HG02973 (cell line): ENCODE measurements around the gene RPS21.

ENCODE experiments used
- ATAC-seq: cut with Tn5 transposase; IDR thresholded peaks from one replicate; pipeline ENCODE4 v1.9.1; 2021; ENCODE audit warnings: moderate library complexity; ENCODE audit not compliant: unreplicated experiment

Gene RPS21

DNA sequence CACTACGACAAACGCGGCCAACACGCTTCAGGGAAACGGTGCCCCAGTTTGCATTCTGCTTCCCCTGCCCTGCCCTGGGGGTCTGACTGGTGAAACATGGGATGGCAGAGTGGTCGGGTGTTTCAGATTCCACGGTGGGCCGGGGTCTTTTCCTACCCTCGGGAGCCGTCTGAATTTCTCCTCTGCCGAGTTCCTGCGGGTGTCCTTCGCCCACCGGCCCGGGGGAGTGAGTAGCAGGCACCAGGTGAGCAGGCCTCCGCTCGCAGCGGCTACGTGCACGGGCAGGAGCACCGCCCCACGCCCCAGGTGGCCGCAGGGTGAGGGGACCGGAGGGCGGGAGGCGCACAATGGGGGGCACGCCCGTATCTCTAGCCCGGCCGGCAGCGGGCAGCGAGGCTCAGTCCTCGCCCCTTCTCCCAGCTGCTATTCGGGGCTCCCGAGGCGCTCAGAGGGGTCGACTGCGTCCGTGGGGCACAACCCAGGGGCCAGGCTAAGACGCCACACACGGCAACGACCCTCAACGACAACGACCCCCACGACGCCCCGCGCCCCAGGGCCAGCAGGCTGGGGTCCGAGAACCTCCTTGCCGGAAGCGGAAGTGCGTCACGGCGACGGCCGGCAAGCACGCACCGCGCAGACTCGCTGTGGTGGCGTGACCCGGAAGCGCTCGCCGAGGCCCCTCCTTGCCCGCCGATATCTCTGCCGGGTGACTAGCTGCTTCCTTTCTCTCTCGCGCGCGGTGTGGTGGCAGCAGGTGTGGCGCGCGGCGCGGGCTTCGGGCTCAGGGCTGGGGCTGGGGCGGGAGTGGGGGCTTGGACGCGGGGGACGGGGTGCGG lies at the start of gene RPS21:
Gene RPS21, plus strand, starts transcription at position 721 of the 836 bp plus-strand sequence. CDS start 236 bp downstream, outside the sequence.
- peak; percentile 71 for ATAC-seq

DNA sequence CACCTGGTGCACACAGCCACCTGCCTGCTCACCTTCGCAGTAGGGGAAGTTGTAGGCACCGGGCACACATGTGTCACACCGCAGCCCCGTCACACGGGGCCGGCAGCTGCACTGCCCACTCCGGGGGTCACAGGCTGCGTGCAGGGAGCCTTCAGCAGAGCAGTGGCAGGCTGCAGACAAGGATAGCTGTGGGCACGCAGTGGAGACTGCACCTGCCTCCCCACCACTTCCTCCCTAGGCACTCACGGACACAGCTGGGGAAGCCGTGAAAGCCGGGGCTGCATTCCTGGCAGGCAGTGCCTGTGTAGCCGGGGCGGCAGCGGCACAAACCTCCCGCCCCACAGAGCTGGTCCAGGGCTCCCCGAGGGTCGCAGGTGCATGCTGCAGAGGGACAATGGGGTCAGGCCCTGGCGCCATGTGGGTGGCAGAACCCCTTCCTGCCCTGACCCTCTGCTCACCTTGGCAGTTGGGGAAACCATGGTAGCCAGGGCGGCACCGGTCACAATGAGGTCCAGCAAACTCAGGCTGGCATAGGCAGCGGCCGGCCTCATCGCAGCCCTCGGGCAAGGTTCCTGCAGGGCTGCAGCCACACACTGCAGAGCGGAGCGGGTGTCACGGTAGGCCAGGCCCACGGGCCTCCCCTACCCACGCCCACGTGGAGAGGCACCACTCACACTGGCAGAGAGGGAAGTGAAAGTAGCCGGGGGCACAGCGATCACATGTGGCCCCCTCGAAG lies 49.2 kb upstream of the RPS21 start:
- ATAC-seq, result no peak

DNA sequence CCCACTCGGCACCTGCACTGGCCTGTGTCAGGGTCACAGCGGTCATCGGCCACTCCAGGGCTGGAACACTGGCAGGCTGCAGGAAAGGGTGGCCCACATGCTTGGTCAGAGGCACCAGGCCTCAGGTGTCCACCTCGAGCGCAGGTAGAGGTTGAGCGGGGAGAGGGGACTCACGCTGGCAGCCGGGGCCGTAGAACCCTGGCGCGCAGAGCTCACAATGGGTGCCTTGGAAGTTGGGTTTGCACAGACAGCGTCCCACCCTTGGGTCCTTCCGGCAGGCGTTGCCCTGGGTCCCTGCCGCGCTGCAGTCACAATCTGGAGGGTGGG lies 48.6 kb upstream of the RPS21 start:
- ATAC-seq, result no peak

DNA sequence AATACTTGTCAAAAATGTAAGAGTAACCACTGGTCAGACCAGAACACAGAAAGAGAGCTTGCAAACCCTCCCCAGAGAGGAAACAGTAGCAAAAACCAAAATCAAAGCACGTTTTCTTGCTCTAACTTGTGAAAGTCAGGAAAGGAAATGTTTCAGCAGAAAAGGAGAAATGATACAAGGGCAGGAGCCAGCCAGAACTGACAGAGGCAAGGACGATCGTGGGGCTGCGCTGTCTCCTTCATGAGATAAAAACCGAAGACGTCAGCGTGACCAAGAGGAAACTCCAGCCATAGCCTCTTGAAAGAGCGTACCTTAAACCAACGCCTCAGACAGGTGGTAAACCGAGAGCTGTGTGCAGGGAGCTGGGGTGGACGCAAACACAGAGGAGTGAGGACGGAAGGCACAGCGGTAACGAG lies 47.2 kb upstream of the RPS21 start:
- ATAC-seq, result peak; percentile 71

DNA sequence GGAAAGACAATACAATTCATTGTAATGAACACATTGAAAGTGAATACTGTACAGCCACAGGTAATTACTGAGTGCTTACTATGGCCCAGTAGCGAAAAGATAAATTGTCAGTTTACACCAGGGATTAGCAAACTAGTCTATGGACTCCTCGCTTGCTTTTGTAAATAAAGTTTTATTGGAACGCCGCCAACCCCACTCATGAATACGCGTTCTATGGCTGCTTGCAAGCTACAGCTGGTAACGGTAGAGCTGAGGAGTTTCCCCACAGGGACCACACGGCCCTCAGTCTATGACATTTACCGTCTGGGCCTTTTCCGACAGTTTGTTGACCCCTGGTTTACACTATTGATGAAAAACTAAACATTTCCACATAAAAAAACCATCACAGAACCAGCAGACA lies 44.0 kb upstream of the RPS21 start:
- no peak for ATAC-seq

DNA sequence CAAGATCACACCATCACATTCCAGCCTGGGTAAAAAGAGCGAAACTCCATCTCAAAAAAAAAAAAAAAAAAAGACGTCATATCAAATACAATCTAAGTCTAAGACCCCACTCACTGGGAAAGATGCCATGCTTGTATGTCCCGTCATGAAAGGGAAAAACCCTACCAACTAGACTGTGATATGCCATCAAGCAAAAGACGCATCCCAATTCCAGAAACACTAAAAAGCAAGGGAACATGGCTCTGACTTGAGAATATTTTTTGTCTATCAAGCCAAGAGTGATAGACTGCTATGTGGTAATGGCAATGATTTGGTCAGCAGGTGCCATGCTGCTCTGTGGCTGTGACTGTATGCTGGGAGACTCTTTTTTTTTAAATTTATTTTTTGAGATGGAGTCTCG lies 42.8 kb upstream of the RPS21 start:
- ATAC-seq, result no peak

DNA sequence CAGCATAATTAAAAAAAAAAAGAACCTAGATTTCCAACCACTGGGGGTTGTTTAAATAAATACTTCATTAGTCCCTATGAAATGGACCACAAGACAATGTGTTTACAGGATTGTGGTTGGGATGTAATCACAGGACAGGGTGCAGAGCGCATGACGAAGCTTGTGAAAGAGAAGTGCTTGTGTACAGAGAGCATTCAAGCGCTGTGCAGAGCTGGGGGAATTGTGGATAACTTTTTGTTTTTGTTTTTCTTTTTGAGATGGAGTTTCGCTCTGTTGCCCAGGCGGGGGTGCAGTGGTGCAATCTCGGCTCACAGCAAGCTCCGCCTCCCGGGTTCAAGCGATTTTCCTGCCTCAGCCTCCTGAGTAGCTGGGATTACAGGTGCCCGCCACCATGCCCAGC lies 42.1 kb upstream of the RPS21 start:
- no peak for ATAC-seq

DNA sequence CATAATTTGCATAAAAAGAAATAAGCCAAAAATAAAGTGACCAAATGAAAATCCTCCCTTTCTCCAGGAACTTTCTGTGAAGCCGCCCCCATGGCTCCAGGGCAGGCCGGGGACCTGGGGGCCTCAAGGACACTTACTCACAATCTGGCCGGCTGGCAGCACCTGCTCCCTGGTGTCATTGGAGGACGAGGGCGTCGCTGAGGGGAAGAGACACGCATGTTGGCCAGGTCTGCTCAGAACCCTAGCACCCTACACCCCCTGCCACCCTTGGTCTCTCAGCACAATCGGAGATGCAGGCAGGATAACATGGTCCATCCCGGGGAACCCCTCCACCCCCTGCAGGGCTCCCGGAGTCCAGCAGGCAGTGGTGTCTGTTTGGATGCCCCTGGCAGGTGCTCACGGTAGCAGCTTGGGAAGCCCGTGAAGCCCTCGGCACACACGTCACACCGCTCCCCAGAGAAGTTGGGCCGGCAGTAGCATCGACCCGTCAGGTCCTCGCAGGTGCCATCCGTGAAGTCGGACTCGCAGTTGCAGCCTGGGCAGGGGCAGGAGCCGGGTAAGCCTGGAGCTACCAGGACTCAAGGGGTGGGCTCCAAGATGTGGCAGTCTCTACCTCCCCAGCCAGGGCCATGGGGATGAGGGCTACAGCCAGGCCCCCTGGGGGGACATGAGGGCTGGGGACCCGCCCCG lies 41.1 kb upstream of the RPS21 start:
- no peak for ATAC-seq

DNA sequence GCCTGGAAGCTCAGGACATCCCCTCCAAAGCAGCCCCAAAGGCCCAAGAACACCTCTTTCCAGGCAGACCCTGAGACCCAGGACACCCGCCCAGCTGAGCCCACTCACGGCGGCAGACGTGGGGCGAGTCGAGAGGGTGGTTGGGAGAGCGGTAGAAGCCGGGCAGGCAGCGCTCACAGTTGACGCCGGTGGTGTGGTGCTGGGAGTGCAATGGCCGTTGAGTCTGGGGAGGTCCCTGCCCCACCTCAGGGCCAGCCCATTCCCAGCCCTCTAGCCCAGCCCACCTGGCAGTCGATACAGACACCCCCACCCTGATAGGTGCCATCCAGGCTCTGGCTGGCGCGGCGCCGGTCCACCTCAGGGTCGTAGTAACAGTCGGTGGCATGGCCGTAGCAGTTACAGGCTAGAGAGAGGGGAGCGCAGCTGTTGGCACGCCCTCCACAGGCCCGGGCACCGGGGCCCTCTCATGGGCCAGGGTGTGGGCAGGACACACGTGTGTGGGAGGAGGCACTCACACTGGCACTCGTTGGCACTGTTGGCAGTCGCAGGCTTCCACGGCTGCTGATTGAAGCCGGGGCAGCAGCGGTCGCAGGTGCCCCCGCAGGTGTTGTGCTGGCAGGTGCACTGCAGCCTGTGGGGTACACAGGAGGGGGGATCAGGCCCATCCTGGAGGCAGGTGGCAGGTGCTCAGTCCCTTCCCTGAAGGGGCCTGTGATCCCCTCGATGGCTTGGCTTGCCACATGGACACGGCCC lies 40.3 kb upstream of the RPS21 start:
- no peak for ATAC-seq

DNA sequence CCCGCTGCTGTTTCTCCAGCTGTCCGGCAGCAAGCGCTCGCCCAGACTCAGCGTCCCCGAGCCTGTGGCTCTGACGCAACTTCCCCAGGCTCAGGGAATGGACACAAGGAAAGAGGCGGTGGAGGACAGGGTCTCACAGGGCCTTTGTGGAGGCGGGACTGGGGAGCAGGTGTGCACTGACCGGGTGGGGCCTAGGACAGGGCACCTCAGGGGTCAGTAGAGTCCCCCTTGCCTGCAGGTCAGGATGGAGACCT lies 39.8 kb upstream of the RPS21 start:
- ATAC-seq, result no peak

DNA sequence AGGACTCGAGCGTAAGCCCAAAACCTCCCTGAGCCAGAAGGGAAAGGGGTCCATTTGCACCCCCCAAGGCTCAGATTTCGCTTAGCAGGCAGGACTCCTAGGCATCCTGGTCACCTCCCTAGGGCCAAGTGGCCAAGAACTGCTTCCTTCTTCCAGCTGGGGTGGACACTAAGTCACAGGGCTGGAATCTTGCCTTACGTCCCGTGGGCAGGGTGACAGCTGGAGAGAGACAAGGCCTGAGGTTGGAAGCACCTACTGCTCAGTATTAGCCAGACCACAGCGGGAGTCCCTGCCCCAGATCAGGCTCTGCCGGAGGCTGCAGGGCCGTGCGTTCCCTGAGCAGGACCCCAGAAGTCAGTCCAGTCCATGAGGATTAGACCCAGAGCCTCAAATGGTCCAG lies 39.5 kb upstream of the RPS21 start:
- ATAC-seq, result no peak

DNA sequence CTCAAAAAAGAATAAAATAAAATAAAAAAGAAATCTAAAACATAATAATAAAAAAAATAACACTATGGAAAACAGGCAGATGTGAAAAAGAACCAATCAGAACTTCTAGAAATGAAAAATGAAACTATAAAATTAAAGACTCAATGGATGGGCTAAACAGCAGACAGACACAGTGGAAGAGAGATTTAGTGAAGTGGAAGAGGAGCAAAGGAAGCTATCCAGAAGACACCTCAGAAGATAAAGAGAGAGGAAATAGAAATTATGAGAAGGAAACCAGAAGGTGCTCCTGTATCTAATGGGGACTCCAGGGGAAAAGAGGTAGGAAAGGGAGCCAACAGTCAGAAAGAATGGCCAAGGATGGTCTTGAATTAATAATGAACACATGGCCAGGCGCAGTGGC lies 38.3 kb upstream of the RPS21 start:
- ATAC-seq, result no peak

DNA sequence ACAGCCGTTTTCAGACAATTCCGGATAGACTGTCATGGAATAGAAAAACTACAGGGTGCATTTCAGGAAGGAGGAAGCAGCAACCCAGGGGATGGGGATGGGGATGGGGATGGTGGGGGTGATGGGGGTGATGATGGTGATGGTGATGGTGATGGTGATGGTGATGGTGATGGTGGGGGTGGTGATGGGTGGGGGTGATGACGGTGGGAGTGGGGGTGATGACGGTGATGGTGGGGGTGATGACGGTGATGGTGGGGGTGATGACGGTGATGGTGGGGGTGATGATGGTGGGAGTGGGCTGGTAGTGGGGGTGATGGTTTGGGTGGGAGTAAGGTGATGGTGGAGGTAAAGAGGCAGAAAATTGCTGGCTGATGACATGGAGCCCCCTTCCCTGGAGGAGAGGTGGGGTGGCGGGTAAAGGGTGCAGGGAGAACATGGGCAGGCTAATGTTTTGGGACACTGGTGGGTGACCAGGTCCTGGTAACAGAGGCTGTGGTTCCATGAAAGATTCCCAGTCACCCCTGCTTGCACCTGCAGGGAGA lies 37.3 kb upstream of the RPS21 start:
- ATAC-seq, result no peak

DNA sequence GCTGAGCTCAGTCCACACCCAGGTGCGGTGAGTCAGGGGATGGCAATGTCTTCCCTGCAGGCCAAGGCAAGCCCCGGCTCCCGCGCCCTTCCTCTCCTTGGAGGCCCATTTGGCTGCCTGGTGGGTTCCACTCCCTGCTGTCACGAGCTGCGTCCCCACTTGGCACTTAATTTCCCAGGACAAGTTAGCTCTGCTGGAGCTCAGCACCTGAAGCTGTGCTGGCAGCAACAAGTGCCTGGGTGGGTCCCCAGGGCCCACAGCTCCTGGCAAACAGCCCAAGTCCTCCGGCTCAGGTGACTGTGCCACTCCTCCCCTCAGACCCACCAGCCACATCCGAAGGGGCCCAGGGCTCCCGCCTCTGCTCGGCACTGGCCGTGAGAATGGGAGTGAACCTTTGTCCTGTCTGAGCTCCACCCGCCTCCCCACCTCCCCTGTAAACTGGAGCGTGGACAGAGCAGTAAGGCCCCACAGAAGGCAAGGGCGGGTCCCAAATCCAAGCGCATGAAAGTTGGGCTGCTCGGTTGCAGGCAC lies 36.7 kb upstream of the RPS21 start:
- ATAC-seq, result no peak

DNA sequence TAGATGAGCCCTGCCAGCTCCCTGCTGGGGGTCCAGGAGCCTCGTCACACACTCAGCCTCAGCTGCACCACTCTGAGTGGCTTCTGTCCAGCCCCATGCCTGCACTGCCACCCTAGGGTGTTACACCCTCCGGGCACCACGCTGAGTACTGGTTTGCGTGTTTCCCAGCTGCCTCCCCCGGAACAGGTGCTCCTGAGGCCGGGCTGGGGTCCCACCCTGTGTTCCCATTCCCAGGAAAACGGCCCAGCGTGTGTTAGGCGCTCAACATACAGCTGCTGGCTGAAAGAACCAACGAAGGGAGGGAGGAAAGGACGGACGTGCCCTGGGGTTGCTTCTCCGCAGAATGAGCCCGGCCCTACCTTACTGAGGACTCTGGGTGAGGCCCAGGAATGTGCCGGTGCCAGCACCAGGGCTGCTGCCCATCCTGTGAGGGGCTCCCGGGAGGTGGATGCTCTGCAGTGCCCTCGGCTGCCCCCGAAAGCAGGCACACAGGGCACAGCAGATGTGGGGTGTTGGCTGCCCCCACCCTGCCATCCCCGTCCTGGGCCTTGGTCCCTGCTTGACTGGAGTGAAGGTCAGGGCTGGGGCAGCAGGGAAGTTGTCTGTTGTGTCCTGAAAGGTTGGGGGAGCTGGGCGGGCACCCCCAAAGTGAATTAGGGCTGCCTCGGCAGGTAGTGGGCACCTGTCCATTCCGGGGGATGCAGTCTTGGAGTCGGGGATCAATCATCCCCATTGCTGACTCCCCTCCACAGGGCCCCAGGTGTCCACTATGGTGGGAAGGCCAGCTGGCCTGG lies 36.1 kb upstream of the RPS21 start:
- no peak for ATAC-seq

DNA sequence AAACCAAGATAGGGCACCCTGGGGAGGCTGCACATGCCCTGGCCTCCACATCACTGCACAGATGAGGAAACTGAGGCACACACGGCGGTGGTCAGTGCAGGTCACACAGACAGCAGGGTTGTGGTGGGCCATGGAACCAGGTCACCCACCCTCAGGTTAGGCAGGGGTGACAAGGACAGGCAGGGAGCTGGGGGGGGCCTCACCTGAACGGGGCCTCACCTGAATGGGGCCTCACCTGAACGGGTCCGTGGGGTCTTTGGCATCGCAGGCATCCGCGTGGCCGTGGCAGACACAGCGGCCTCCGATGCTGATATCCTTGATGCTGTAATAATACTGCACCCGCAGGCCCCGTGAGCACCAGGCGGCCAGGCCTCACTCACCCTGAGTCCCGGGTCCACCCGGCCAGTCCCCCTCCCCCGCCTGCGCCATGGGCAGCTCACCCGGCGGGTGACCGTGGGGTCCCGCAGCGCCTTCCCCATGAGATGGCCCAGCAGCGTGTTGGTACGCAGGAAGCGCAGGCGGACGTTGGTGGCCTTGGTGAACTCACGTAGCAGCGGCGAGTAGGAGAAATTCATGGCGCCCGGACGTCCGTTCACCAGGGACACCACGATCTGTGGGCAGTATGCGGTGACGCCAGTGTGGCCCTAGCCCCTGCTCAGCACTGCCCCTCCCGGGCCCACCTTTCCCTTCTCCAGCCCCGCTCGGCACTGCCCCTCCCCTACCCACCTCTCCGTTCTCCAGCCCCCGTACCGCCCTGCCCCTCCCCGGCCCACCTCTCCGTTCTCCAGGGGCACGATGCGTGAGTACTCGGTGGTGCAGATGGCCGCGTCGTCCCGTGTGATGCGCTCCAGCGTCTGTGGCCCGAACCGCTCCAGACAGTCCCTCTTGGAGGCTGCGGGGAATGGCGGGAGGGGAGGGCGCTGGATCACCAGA lies 35.2 kb upstream of the RPS21 start:
- no peak for ATAC-seq

DNA sequence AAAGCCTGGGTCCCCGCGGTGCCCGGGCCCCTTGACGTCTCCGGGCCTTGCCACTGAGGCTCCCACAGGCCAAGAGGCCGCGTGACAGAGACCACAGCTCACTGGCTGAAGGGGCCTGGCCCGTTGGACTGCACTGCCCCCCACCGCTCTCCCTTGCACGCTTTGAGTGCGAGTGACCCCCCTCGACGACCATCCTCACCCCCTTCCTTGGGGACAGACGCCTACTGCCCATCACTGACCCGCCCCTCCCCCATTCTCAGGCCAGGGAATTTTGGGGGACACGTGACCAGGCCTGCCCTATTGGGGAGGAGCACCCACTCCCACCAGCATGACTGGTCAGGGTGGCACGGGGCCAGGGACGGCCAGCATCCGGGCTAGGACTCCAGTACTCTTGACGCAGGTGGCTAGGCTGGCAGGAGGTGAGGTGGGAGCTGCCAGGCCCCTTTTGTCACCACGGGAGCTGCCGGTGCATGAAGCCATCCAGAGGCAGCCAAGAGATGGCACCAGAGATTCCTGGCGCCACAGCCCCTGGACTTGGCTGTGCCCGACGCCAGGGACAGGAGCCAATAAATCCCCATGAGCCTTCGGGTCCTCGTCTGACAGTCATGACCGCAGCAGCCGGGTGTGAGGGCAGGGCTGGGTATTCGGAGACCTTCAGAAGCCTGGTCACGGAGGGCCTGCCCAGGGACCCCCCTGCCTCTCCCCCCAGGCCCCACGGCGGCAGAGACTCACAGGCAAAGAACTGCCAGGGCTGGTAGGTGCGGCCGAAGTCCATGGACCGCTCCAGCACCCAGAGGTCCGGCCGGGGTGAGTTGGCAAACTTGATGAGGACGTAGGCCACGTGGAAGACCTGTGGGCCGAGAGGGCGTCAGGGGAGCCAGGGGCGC lies 34.3 kb upstream of the RPS21 start:
- ATAC-seq, result no peak
